ENCODE data around the gene FHL1.

The FHL1 gene

DNA sequence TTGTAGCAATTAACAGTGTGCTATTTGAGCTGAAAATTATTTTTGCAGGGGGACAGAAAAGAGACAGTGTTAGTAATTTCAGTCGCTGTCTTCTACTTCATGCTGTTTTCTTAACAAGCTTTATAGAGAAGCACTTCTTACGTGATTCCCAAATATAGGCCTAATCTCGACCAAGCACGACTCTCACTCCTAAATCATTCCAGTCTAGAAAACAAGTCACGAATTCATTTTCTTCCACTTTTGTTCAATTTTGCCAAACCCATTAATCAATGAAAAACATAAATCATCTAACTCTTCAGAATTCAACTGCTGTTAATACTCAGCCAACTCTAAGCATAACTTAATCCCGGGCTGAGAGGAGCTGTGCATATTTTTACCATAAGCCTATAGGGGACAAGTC, 21.0 kb upstream of the FHL1 start:
- H2AFZ ChIP-seq (ENCODE audit: insufficient read depth, low read length, poor library complexity), result no peak overlapping the region
- H2AK5ac ChIP-seq (ENCODE audit: low read length), result no peak overlapping the region
- no peak overlapping the region for H4K8ac ChIP-seq (ENCODE audit: low read depth, low read length)
- H3K18ac ChIP-seq (ENCODE audit: low read length), result no peak overlapping the region
- H3K79me2 ChIP-seq (ENCODE audit: control insufficient read depth, insufficient read depth, low read length, poor library complexity), result no peaks in the 10 kb centered on the region
- H3K14ac ChIP-seq (ENCODE audit: low read length), result no peak overlapping the region
- H3K27me3 ChIP-seq (ENCODE audit: insufficient read depth, low read length), result no peaks in the 10 kb centered on the region
- no peak overlapping the region for H3K4me3 ChIP-seq (ENCODE audit: low read depth, low read length)
- no peak overlapping the region for H3K4ac ChIP-seq (ENCODE audit: low read depth, low read length)
- no peak overlapping the region for H4K91ac ChIP-seq (ENCODE audit: low read depth, low read length)
- H3K4me2 ChIP-seq (ENCODE audit: low read length), result no peak overlapping the region
- H3K4me1 ChIP-seq (ENCODE audit: control insufficient read depth in 1 of 2, insufficient read depth in 2 of 2, low read length in 2 of 2), result no peaks in the 10 kb centered on the region
- no peak overlapping the region for H2BK5ac ChIP-seq (ENCODE audit: low read depth, low read length, poor library complexity)
- no peak overlapping the region for H3K27ac ChIP-seq (ENCODE audit: low read depth, low read length)
- H3K9me3 ChIP-seq (ENCODE audit: insufficient read depth, low read depth, low read length), result no peaks in the 10 kb centered on the region
- H2BK12ac ChIP-seq (ENCODE audit: low read length), result no peak overlapping the region
- no peak overlapping the region for H3K9ac ChIP-seq (ENCODE audit: low read length)
- no peaks in the 10 kb centered on the region for H3K36me3 ChIP-seq (ENCODE audit: control insufficient read depth in 1 of 2, insufficient read depth in 2 of 2, low read length in 2 of 2)
- WGBS (ENCODE audit: extremely low coverage, insufficient coverage, insufficient read length), result no CpG with 5 or more reads among the region's 6 CpGs
- DNase-seq, result no peak
- no peaks in the 10 kb centered on the region for H3K79me1 ChIP-seq (ENCODE audit: low read length)
- no peak overlapping the region for H4K12ac ChIP-seq (ENCODE audit: low read depth, low read length)
- H3K23ac ChIP-seq (ENCODE audit: low read length), result no peak overlapping the region
- no peak overlapping the region for H2BK120ac ChIP-seq (ENCODE audit: insufficient read depth, low read length, poor library complexity)

DNA sequence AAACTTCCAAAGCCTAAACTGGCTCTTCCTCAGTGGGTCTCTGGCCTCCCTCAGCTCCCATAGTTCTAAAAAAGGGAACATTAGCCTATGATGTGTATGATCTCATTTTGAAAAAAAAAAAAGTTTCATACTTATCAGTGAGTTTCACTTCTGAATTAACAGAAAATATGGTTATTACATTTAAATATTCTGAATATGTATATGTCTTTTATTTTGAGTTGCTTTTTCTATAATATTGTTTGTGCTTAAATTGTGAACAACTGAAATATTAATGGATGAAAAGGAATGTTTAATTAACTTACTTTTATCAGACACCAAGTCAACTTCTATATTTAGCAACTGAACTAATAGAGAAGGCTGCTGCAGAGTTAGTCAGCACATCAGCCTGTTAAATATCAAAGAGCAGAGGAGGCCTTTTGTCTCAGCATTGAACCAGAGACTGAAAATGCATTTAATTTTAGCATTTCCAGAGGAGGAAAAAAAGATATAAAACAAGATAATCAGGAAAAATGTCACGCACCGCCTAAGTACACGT, 20.4 kb upstream of the FHL1 start:
- H2BK5ac ChIP-seq (ENCODE audit: low read depth, low read length, poor library complexity), result no peak overlapping the region
- H3K14ac ChIP-seq (ENCODE audit: low read length), result no peak overlapping the region
- no peaks in the 10 kb centered on the region for H3K9me3 ChIP-seq (ENCODE audit: insufficient read depth, low read depth, low read length)
- H3K4ac ChIP-seq (ENCODE audit: low read depth, low read length), result no peak overlapping the region
- no peaks in the 10 kb centered on the region for H3K36me3 ChIP-seq (ENCODE audit: control insufficient read depth in 1 of 2, insufficient read depth in 2 of 2, low read length in 2 of 2)
- H2BK12ac ChIP-seq (ENCODE audit: low read length), result no peak overlapping the region
- H2AK5ac ChIP-seq (ENCODE audit: low read length), result no peak overlapping the region
- H3K79me1 ChIP-seq (ENCODE audit: low read length), result no peaks in the 10 kb centered on the region
- no peaks in the 10 kb centered on the region for H3K4me1 ChIP-seq (ENCODE audit: control insufficient read depth in 1 of 2, insufficient read depth in 2 of 2, low read length in 2 of 2)
- no peak for DNase-seq
- H3K9ac ChIP-seq (ENCODE audit: low read length), result no peak overlapping the region
- H3K27me3 ChIP-seq (ENCODE audit: insufficient read depth, low read length), result no peaks in the 10 kb centered on the region
- no CpG with 5 or more reads among the region's 3 CpGs for WGBS (ENCODE audit: extremely low coverage, insufficient coverage, insufficient read length)
- H3K18ac ChIP-seq (ENCODE audit: low read length), result no peak overlapping the region
- no peak overlapping the region for H4K12ac ChIP-seq (ENCODE audit: low read depth, low read length)
- H2AFZ ChIP-seq (ENCODE audit: insufficient read depth, low read length, poor library complexity), result no peak overlapping the region
- H2BK120ac ChIP-seq (ENCODE audit: insufficient read depth, low read length, poor library complexity), result no peak overlapping the region
- no peaks in the 10 kb centered on the region for H3K79me2 ChIP-seq (ENCODE audit: control insufficient read depth, insufficient read depth, low read length, poor library complexity)
- no peak overlapping the region for H3K4me3 ChIP-seq (ENCODE audit: low read depth, low read length)
- H3K27ac ChIP-seq (ENCODE audit: low read depth, low read length), result no peak overlapping the region
- H3K23ac ChIP-seq (ENCODE audit: low read length), result no peak overlapping the region
- H4K8ac ChIP-seq (ENCODE audit: low read depth, low read length), result no peak overlapping the region
- no peak overlapping the region for H4K91ac ChIP-seq (ENCODE audit: low read depth, low read length)
- no peak overlapping the region for H3K4me2 ChIP-seq (ENCODE audit: low read length)

DNA sequence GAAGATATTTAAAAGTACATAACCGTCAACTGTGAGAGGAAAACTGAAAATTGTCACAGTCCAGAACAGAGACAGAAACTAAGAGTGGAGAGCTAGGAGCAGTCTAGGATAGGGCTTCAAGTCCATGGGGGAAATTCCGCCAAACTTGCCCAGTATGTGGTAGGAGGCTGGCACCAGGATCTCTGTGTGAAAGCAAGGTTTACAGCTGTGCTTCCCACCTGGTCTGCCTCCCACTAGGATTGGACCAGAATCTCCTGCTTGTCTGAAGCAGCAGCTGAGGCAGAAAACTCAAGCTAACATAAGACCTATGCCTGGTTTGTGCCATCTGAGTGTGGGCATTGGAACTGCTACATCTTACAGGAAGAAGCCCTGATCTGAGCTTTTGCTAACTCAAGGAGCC, 18.6 kb upstream of the FHL1 start:
- WGBS (ENCODE audit: extremely low coverage, insufficient coverage, insufficient read length), result no CpG with 5 or more reads among the region's 2 CpGs
- Histone ChIP-seq H4K8ac (ENCODE audit: low read depth, low read length) (no peak overlapping the region), H3K4me2 (ENCODE audit: low read length) (no peak overlapping the region), H3K4ac (ENCODE audit: low read depth, low read length) (no peak overlapping the region), H3K9ac (ENCODE audit: low read length) (no peak overlapping the region), H2BK5ac (ENCODE audit: low read depth, low read length, poor library complexity) (no peak overlapping the region), H3K23ac (ENCODE audit: low read length) (no peak overlapping the region), H3K36me3 (ENCODE audit: control insufficient read depth in 1 of 2, insufficient read depth in 2 of 2, low read length in 2 of 2) (no peaks in the 10 kb centered on the region), H3K14ac (ENCODE audit: low read length) (no peak overlapping the region), H4K91ac (ENCODE audit: low read depth, low read length) (no peak overlapping the region), H3K79me1 (ENCODE audit: low read length) (no peaks in the 10 kb centered on the region), H3K18ac (ENCODE audit: low read length) (no peak overlapping the region), H2AFZ (ENCODE audit: insufficient read depth, low read length, poor library complexity) (no peak overlapping the region), H3K4me3 (ENCODE audit: low read depth, low read length) (no peak overlapping the region), H2AK5ac (ENCODE audit: low read length) (no peak overlapping the region), H2BK12ac (ENCODE audit: low read length) (no peak overlapping the region), H3K79me2 (ENCODE audit: control insufficient read depth, insufficient read depth, low read length, poor library complexity) (no peaks in the 10 kb centered on the region), H3K27me3 (ENCODE audit: insufficient read depth, low read length) (no peaks in the 10 kb centered on the region), H3K9me3 (ENCODE audit: insufficient read depth, low read depth, low read length) (no peaks in the 10 kb centered on the region), H4K12ac (ENCODE audit: low read depth, low read length) (no peak overlapping the region), H2BK120ac (ENCODE audit: insufficient read depth, low read length, poor library complexity) (no peak overlapping the region), H3K27ac (ENCODE audit: low read depth, low read length) (no peak overlapping the region), H3K4me1 (ENCODE audit: control insufficient read depth in 1 of 2, insufficient read depth in 2 of 2, low read length in 2 of 2) (no peaks in the 10 kb centered on the region)
- DNase-seq, result no peak

DNA sequence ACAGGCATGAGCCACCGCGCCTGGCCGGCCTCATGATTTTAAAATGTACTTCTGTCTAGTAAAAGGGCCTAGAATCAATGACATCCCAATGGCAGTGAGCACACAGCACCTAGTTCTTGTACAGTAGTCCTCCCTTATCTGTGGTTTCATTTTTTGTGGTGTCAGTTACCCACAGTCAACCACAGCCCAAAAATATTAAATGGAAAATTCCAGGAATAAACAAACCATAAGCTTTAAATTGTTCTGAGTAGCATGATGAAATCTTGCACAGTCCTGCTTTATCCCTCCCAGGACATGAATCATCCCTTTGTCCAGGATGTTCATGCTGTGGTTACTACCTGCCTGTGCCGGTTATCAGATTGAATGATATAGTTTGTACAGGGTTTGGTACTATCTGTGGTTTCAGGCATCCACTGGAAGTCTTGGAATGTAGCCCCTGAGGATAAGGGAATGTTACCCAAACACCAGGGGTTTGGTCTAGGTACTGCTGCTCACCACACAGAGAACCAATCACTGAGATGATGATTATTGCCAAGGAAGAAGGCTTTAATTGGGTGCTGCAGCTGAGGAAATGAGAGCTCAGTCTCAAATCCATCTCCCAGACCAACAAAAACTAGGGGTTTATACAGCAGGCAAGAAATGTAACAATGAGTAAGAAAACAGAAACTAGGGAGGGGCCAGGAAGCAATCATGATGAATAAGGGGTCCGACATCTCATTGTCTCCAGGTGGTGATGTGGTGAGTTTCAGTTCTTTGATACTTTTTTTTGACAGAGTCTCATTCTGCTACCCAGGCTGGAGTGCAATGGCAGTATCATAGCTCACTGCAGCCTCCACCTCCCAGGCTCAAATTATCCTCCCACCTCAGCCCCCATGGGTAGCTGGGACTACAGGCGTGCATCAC, 16.2 kb upstream of the FHL1 start:
- Histone ChIP-seq H2BK12ac (ENCODE audit: low read length) (no peak overlapping the region), H3K79me1 (ENCODE audit: low read length) (no peaks in the 10 kb centered on the region), H3K14ac (ENCODE audit: low read length) (no peak overlapping the region), H2BK120ac (ENCODE audit: insufficient read depth, low read length, poor library complexity) (no peak overlapping the region), H2BK5ac (ENCODE audit: low read depth, low read length, poor library complexity) (no peak overlapping the region), H3K4me3 (ENCODE audit: low read depth, low read length) (no peak overlapping the region), H4K12ac (ENCODE audit: low read depth, low read length) (no peak overlapping the region), H3K18ac (ENCODE audit: low read length) (no peak overlapping the region), H3K23ac (ENCODE audit: low read length) (no peak overlapping the region), H3K4me2 (ENCODE audit: low read length) (no peak overlapping the region), H4K8ac (ENCODE audit: low read depth, low read length) (no peak overlapping the region), H3K27me3 (ENCODE audit: insufficient read depth, low read length) (no peaks in the 10 kb centered on the region), H2AK5ac (ENCODE audit: low read length) (no peak overlapping the region), H3K9ac (ENCODE audit: low read length) (no peak overlapping the region), H3K4ac (ENCODE audit: low read depth, low read length) (no peak overlapping the region), H4K91ac (ENCODE audit: low read depth, low read length) (no peak overlapping the region), H2AFZ (ENCODE audit: insufficient read depth, low read length, poor library complexity) (no peak overlapping the region), H3K4me1 (ENCODE audit: control insufficient read depth in 1 of 2, insufficient read depth in 2 of 2, low read length in 2 of 2) (no peaks in the 10 kb centered on the region), H3K79me2 (ENCODE audit: control insufficient read depth, insufficient read depth, low read length, poor library complexity) (no peaks in the 10 kb centered on the region), H3K36me3 (ENCODE audit: control insufficient read depth in 1 of 2, insufficient read depth in 2 of 2, low read length in 2 of 2) (no peaks in the 10 kb centered on the region), H3K9me3 (ENCODE audit: insufficient read depth, low read depth, low read length) (no peaks in the 10 kb centered on the region), H3K27ac (ENCODE audit: low read depth, low read length) (no peak overlapping the region)
- DNase-seq, result peak; percentile 13 to 69
- no CpG with 5 or more reads among the region's 6 CpGs for WGBS (ENCODE audit: extremely low coverage, insufficient coverage, insufficient read length)

Measured in trophoblast cell (in vitro differentiated cells and primary cell).